ENCODE results near the gene AOC1. TPM values are rescaled to one million over a fixed set of nuclear protein-coding genes. Genes with fewer than 3 reads are reported as not detected.

AOC1 gene
- total and polyA plus RNA-seq, 10 donors, result 0.03 to 2.5 (median 0.74) TPM; not detected in 2

GRCh38 chr7:150877536-150877935 lies 25.2 kb downstream of the AOC1 start:
- Histone ChIP-seq H3K4me3 (no peak overlapping the region), H3K27me3 (replicated peaks in 1 of 7) (no peaks in the 10 kb centered on the region), H3K27ac (no peak overlapping the region), H3K36me3 (no peaks in the 10 kb centered on the region), H3K4me1 (peaks cover 4 to 21% (median 8%) of the 10 kb centered on the region in 6 donors), H3K9me3 (peaks cover 7 to 35% (median 31%) of the 10 kb centered on the region in 8 donors)
- no peak for DNase-seq
- TF ChIP-seq POLR2AphosphoS5 (IDR thresholded peaks at IDR 0.05) (no peak), POLR2A (IDR thresholded peaks at IDR 0.05) (no peak)
- TF ChIP-seq, protein P1, sequence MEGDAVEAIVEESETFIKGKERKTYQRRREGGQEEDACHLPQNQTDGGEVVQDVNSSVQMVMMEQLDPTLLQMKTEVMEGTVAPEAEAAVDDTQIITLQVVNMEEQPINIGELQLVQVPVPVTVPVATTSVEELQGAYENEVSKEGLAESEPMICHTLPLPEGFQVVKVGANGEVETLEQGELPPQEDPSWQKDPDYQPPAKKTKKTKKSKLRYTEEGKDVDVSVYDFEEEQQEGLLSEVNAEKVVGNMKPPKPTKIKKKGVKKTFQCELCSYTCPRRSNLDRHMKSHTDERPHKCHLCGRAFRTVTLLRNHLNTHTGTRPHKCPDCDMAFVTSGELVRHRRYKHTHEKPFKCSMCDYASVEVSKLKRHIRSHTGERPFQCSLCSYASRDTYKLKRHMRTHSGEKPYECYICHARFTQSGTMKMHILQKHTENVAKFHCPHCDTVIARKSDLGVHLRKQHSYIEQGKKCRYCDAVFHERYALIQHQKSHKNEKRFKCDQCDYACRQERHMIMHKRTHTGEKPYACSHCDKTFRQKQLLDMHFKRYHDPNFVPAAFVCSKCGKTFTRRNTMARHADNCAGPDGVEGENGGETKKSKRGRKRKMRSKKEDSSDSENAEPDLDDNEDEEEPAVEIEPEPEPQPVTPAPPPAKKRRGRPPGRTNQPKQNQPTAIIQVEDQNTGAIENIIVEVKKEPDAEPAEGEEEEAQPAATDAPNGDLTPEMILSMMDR (IDR thresholded peaks at IDR 0.05 in 8 of 11, conservative IDR thresholded peaks at IDR 0.05 in 3 of 11), result peak in 1 of 11 experiments; percentile 1
- WGBS, 5 donors, result 74 to 82% (median 78%) methylated on average over 4 of the region's 4 CpGs
- intact Hi-C loops (cut with DNase I; ENCODE audit: low total_unique reads), result loop anchor here (5.0 kb wide), 1 partner anchor 90 kb away; no protein-coding TSS in a partner anchor

- Histone ChIP-seq H3K27ac (no peak overlapping the region), H3K9me3 (peaks cover 7 to 54% (median 46%) of the 10 kb centered on the region in 8 donors), H3K4me1 (peaks cover 4 to 21% (median 8%) of the 10 kb centered on the region in 6 donors), H3K4me3 (no peak overlapping the region), H3K36me3 (no peaks in the 10 kb centered on the region), H3K27me3 (replicated peaks in 1 of 7) (no peaks in the 10 kb centered on the region)
- TF ChIP-seq POLR2AphosphoS5 (IDR thresholded peaks at IDR 0.05) (no peak), POLR2A (IDR thresholded peaks at IDR 0.05) (no peak)
- TF ChIP-seq, protein P1 (IDR thresholded peaks at IDR 0.05 in 8 of 11, conservative IDR thresholded peaks at IDR 0.05 in 3 of 11), result no peak
- intact Hi-C loops (cut with DNase I; ENCODE audit: low total_unique reads), result loop anchor here (5.0 kb wide), 1 partner anchor 92 kb away; no protein-coding TSS in a partner anchor
- peak; percentile 17 for DNase-seq
Observed at GRCh38 chr7:150879345-150879744, 27.0 kb downstream of the AOC1 start.

DNA sequence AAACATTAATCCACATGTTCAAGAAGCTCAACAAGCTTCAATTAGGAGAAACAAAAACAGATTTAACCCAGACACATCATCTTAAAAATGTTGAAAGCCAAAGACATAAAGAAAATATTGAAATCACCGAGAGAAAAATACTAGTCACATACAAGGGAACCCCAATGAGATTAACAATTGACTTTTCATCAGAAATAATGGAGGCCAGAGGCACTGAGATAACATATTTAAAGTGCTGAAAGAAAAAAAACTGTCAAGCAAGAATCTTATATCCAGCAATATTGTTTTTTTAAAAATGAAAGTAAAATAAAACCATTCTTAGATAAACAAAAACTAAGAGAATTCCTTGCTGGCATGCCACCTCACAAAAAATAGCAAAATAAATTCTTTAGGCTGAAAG lies 28.9 kb downstream of the AOC1 start:
- no peak for DNase-seq
- TF ChIP-seq, protein P1 (IDR thresholded peaks at IDR 0.05 in 8 of 11, conservative IDR thresholded peaks at IDR 0.05 in 3 of 11), result no peak
- TF ChIP-seq POLR2A (IDR thresholded peaks at IDR 0.05), result no peak
- no peak for TF ChIP-seq POLR2AphosphoS5 (IDR thresholded peaks at IDR 0.05)
- Histone ChIP-seq H3K4me1 (peaks cover 4 to 11% (median 5%) of the 10 kb centered on the region in 6 donors), H3K4me3 (no peak overlapping the region), H3K36me3 (no peaks in the 10 kb centered on the region), H3K9me3 (peaks cover 7 to 71% (median 64%) of the 10 kb centered on the region in 8 donors), H3K27me3 (replicated peaks in 1 of 7) (no peaks in the 10 kb centered on the region), H3K27ac (no peak overlapping the region)
- intact Hi-C loops (cut with DNase I; ENCODE audit: low total_unique reads), result no loop called here
- WGBS, 5 donors, result 88 to 98% (median 93%) methylated on average over 1 of the region's 1 CpG

DNA sequence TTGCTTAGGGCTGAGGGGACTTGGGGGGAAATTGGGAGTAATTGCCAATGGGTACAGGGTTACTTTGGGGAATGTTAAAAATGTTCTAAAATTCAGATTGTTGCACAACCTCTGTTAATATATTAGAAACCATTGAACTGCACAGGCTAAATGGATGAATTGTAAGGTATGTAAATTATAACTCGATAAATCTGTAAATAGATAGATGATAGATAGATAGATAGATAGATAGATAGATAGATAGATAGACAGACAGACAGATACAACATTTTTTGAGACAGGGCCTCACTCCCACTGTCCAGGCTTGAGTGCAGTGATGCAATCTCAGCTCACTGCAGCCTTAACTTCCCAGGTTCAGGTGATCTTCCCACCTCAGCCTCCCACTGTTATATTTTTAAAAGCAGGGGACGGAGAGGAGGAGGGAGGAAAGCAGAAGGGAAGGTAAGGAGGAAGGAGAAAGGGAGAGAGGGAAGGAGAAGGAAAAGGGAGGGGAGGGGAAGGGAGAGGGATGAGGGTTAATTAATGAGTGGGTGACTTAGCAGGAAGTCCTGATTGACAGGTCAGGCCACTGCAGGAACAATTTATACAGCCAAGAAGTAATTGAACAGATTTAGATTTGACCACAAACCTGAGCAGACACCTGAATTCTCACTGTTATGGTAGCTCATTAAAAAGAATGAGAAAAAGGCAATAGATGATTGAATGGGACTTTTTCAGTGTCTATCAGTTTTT lies 38.7 kb downstream of the AOC1 start:
- TF ChIP-seq POLR2AphosphoS5 (IDR thresholded peaks at IDR 0.05), result no peak
- TF ChIP-seq POLR2A (IDR thresholded peaks at IDR 0.05), result no peak
- TF ChIP-seq, protein P1 (IDR thresholded peaks at IDR 0.05 in 8 of 11, conservative IDR thresholded peaks at IDR 0.05 in 3 of 11), result no peak
- no peaks in the 10 kb centered on the region for H3K36me3 ChIP-seq
- no peak overlapping the region for H3K27ac ChIP-seq
- peaks cover 0 to 25% (median 7%) of the 10 kb centered on the region in 8 donors for H3K9me3 ChIP-seq
- intact Hi-C loops (cut with DNase I; ENCODE audit: low total_unique reads), result no loop called here
- WGBS, 5 donors, result 83 to 96% (median 83%) methylated on average over 2 of the region's 2 CpGs
- DNase-seq, result no peak
- H3K27me3 ChIP-seq (replicated peaks in 1 of 7), result peaks cover 0 to 3% (median 0%) of the 10 kb centered on the region in 7 donors
- H3K4me1 ChIP-seq, result no peaks in the 10 kb centered on the region
- H3K4me3 ChIP-seq, result no peak overlapping the region
